H1 (cell line): ENCODE data around the gene SOX6. TPM values are rescaled to one million over a fixed set of nuclear protein-coding genes. Genes with fewer than 3 reads are reported as not detected.

Source experiments
- CTCF ChIA-PET: fragments of 300-600 bp; sonication (Branson Sonifier 250); formaldehyde crosslinking; loops from one replicate; lab custom pipeline; 2021; ENCODE audit not compliant: partially characterized antibody; lab: Charles Lee
- POLR2A ChIA-PET: fragments of 300-600 bp; sonication (Branson Sonifier 250); formaldehyde crosslinking; loops from one replicate; lab custom pipeline; 2021; ENCODE audit warnings: inconsistent platforms; ENCODE audit not compliant: partially characterized antibody; lab: Charles Lee
- DNase-seq, 2 experiments: peaks; one replicate each; pipeline versions ENCODE4 v3.0.0 to v3.0.0-alpha.2; 2010 to 2022; ENCODE audit warnings: low spot score in 2 of 2, low read depth in 1 of 2, mixed read lengths in 1 of 2
- FAIRE-seq: peaks from 2 replicates; lab custom pipeline; 2011; peaks lifted over from hg19 to GRCh38; lab: Jason Lieb, UNC
- H2AFZ ChIP-seq: 2 replicates; pipeline ENCODE4 v1.8.1; 2012; ENCODE audit warnings: low read length, inconsistent platforms
- H2AK5ac ChIP-seq: 2 replicates; pipeline ENCODE4 v1.6.1; 2013; ENCODE audit warnings: low read depth, low read length
- H2BK120ac ChIP-seq: replicated peaks from 2 replicates; pipeline ENCODE3; 2013; ENCODE audit warnings: low read depth, low read length, inconsistent platforms
- H2BK12ac ChIP-seq: 2 replicates; pipeline ENCODE4 v1.6.1; 2013; ENCODE audit warnings: low read depth, low read length
- H2BK15ac ChIP-seq: 2 replicates; pipeline ENCODE4 v1.6.1; 2013; ENCODE audit warnings: low read length
- H2BK20ac ChIP-seq: 2 replicates; pipeline ENCODE4 v1.6.1; 2013; ENCODE audit warnings: low read length
- H2BK5ac ChIP-seq: 2 replicates; pipeline ENCODE4 v1.6.1; 2013; ENCODE audit warnings: low read depth, low read length
- H3K14ac ChIP-seq: 2 replicates; pipeline ENCODE4 v1.6.1; 2013; ENCODE audit warnings: inconsistent platforms; ENCODE audit not compliant: insufficient read length
- H3K18ac ChIP-seq: 2 replicates; pipeline ENCODE4 v1.6.1; 2013; ENCODE audit warnings: low read length; ENCODE audit errors: extremely low read depth
- H3K23ac ChIP-seq: 2 replicates; pipeline ENCODE4 v1.6.1; 2013; ENCODE audit warnings: inconsistent platforms; ENCODE audit not compliant: insufficient read length
- H3K23me2 ChIP-seq: 2 replicates; pipeline ENCODE4 v1.6.1; 2013; ENCODE audit warnings: low read depth, low read length
- H3K27ac ChIP-seq: 2 replicates; pipeline ENCODE4 v1.6.1; 2011; ENCODE audit warnings: low read depth, low read length, inconsistent platforms
- H3K27me3 ChIP-seq, 4 experiments: replicated peaks in 1 of 4; 1 replicate in 1 of 4; 2 replicates in 3 of 4; pipeline versions ENCODE4 v1.6.1 to v1.8.1; 2011 to 2013; ENCODE audit warnings: low read length in 3 of 4, mild to moderate bottlenecking in 3 of 4, inconsistent platforms in 2 of 4, mixed read lengths in 2 of 4, moderate library complexity in 1 of 4; ENCODE audit not compliant: control insufficient read depth in 3 of 4, insufficient read depth in 3 of 4; ENCODE audit errors: extremely low read depth in 1 of 4
- H3K36me3 ChIP-seq, 4 experiments: 2 replicates each; pipeline versions ENCODE4 v1.6.1 to v1.8.1; 2011 to 2013; ENCODE audit warnings: mild to moderate bottlenecking in 4 of 4, low read length in 3 of 4, moderate library complexity in 2 of 4, control low read depth in 1 of 4, inconsistent platforms in 1 of 4; ENCODE audit not compliant: insufficient read depth in 4 of 4, control insufficient read depth in 2 of 4
- H3K4ac ChIP-seq: replicated peaks from 2 replicates; pipeline ENCODE3; 2013; ENCODE audit warnings: low read length, low read depth, mixed read lengths, inconsistent platforms; ENCODE audit not compliant: insufficient read length
- H3K4me1 ChIP-seq, 4 experiments: replicated peaks in 1 of 4; 1 replicate in 1 of 4; 2 replicates in 3 of 4; pipeline versions ENCODE4 v1.6.1 to v1.8.1; 2011 to 2013; ENCODE audit warnings: low read length in 3 of 4, inconsistent platforms in 2 of 4, mixed read lengths in 1 of 4; ENCODE audit not compliant: insufficient read depth in 4 of 4, control insufficient read depth in 3 of 4
- H3K4me2 ChIP-seq, 2 experiments: 2 replicates each; pipeline versions ENCODE4 v1.6.1 to v1.8.1; 2011 to 2013; ENCODE audit warnings: low read depth in 2 of 2, low read length in 2 of 2, control low read depth in 1 of 2, inconsistent platforms in 1 of 2, mild to moderate bottlenecking in 1 of 2; ENCODE audit not compliant: insufficient read depth in 1 of 2
- H3K4me3 ChIP-seq, 4 experiments: fragments of 200-600, 300-600 bp in 1 of 4; sonication (generic), shearing (Covaris generic), sonication (Bioruptor Twin) in 1 of 4; 2 replicates each; pipeline versions ENCODE4 v1.5.1 to v1.8.1; 2011 to 2016; ENCODE audit warnings: low read length in 4 of 4, low read depth in 3 of 4, control low read depth in 2 of 4, inconsistent platforms in 2 of 4, mild to moderate bottlenecking in 2 of 4, mixed read lengths in 1 of 4, moderate library complexity in 1 of 4; ENCODE audit not compliant: insufficient read depth in 2 of 4; ENCODE audit errors: extremely low read depth in 1 of 4
- H3K56ac ChIP-seq: replicated peaks from 2 replicates; pipeline ENCODE3; 2013; ENCODE audit warnings: low read depth, mild to moderate bottlenecking, mixed read lengths, low read length, inconsistent platforms; ENCODE audit not compliant: insufficient read length
- H3K79me1 ChIP-seq: 2 replicates; pipeline ENCODE4 v1.6.1; 2013; ENCODE audit warnings: low read depth, low read length, control low read depth
- H3K79me2 ChIP-seq, 2 experiments: 2 replicates each; pipeline versions ENCODE4 v1.6.1 to v1.8.1; 2012 to 2013; ENCODE audit warnings: low read length in 2 of 2, mild to moderate bottlenecking in 2 of 2, inconsistent platforms in 1 of 2; ENCODE audit not compliant: insufficient read depth in 2 of 2, control insufficient read depth in 1 of 2
- H3K9ac ChIP-seq, 4 experiments: replicated peaks in 1 of 4; 1 replicate in 1 of 4; 2 replicates in 3 of 4; pipeline versions ENCODE4 v1.6.1 to v1.8.1; 2011 to 2013; ENCODE audit warnings: low read depth in 3 of 4, low read length in 3 of 4, control low read depth in 2 of 4, mild to moderate bottlenecking in 2 of 4, moderate library complexity in 2 of 4, inconsistent platforms in 1 of 4; ENCODE audit errors: extremely low read depth in 1 of 4
- H3K9me3 ChIP-seq, 2 experiments: 2 replicates each; pipeline versions ENCODE4 v1.6.1 to v1.8.1; 2012 to 2013; ENCODE audit warnings: mild to moderate bottlenecking in 2 of 2, moderate library complexity in 2 of 2, control low read depth in 1 of 2, inconsistent platforms in 1 of 2, low read depth in 1 of 2, low read length in 1 of 2, mixed read lengths in 1 of 2; ENCODE audit not compliant: insufficient read depth in 2 of 2
- H4K20me1 ChIP-seq, 2 experiments: replicated peaks in 1 of 2; 2 replicates each; pipeline versions ENCODE3 to v1.8.1; 2011 to 2013; ENCODE audit warnings: inconsistent platforms in 2 of 2, low read length in 2 of 2, mild to moderate bottlenecking in 1 of 2; ENCODE audit not compliant: insufficient read depth in 2 of 2, control insufficient read depth in 1 of 2
- H4K5ac ChIP-seq: 2 replicates; pipeline ENCODE4 v1.6.1; 2013; ENCODE audit warnings: low read length, low read depth, mixed read lengths, inconsistent platforms; ENCODE audit not compliant: insufficient read length
- H4K8ac ChIP-seq: 2 replicates; pipeline ENCODE4 v1.8.0; 2013; ENCODE audit warnings: mild to moderate bottlenecking, moderate library complexity, low read length, inconsistent platforms; ENCODE audit not compliant: insufficient read depth; ENCODE audit errors: extremely low read depth
- H4K91ac ChIP-seq: replicated peaks from 2 replicates; pipeline ENCODE3; 2013; ENCODE audit warnings: low read length, mixed read lengths, inconsistent platforms; ENCODE audit not compliant: insufficient read length
- BCL11A ChIP-seq, 2 experiments: IDR thresholded peaks; one replicate each; pipeline ENCODE4 v1.6.1; 2011; ENCODE audit warnings: low read depth in 2 of 2, low read length in 2 of 2, mild to moderate bottlenecking in 2 of 2
- BRCA1 ChIP-seq: IDR thresholded peaks from 2 replicates; pipeline ENCODE4 v1.6.1; 2012; ENCODE audit warnings: low read depth, low read length, improper control_type of control experiment
- CBX8 ChIP-seq: fragments of 300-800, 300-1000 bp; sonication (generic); IDR thresholded peaks from 2 replicates; pipeline ENCODE4 v1.7.1; 2016; ENCODE audit warnings: low read depth, low read length, borderline replicate concordance
- CHD1 ChIP-seq: IDR thresholded peaks from 2 replicates; pipeline ENCODE4 v1.6.1; 2012; ENCODE audit warnings: low read depth, low read length, improper control_type of control experiment
- CREB1 ChIP-seq: IDR thresholded peaks from 2 replicates; pipeline ENCODE4 v1.6.1; 2012; ENCODE audit warnings: inconsistent platforms
- EGR1 ChIP-seq: IDR thresholded peaks from 2 replicates; pipeline ENCODE4 v1.6.1; 2011; ENCODE audit warnings: low read depth, low read length, borderline replicate concordance
- KDM1A ChIP-seq: fragments of 200-600, 300-600 bp; sonication (generic); IDR thresholded peaks from 2 replicates; pipeline ENCODE4 v1.7.1; 2016; ENCODE audit warnings: mild to moderate bottlenecking, low read length, borderline replicate concordance
- NRF1 ChIP-seq: IDR thresholded peaks from 2 replicates; pipeline ENCODE4 v1.6.1; 2011; ENCODE audit warnings: mild to moderate bottlenecking, low read depth, low read length, improper control_type of control experiment
- SP4 ChIP-seq: IDR thresholded peaks from 2 replicates; pipeline ENCODE4 v1.6.1; 2012; ENCODE audit warnings: low read length, inconsistent platforms
- SRF ChIP-seq: IDR thresholded peaks from 2 replicates; pipeline ENCODE4 v1.6.1; 2011; ENCODE audit warnings: mild to moderate bottlenecking, low read depth, low read length, moderate library complexity
- TAF7 ChIP-seq: optimal IDR thresholded peaks from 2 replicates; pipeline ENCODE3; 2011; ENCODE audit warnings: low read depth, mild to moderate bottlenecking, inconsistent platforms, low read length, moderate library complexity, borderline replicate concordance
- TEAD4 ChIP-seq: IDR thresholded peaks from 2 replicates; pipeline ENCODE4 v1.6.1; 2012; ENCODE audit warnings: low read depth, low read length, inconsistent platforms, mixed read lengths
- WGBS, 2 experiments: shearing (Covaris generic) in 1 of 2; methylation state at CpG; one replicate each; pipeline versions ENCODE4 v1.1.6 to v1.1.7; 2013 to 2015; ENCODE audit warnings: low lambda C conversion rate in 2 of 2, mixed read lengths in 2 of 2, inconsistent platforms in 1 of 2, low coverage in 1 of 2, missing lambda C conversion rate in 1 of 2; ENCODE audit not compliant: insufficient replicate concordance in 2 of 2, insufficient coverage in 1 of 2, insufficient read length in 1 of 2; ENCODE audit errors: extremely low coverage in 1 of 2, missing lambda C conversion rate in 1 of 2; 5-methylcytosine and 5-hydroxymethylcytosine counted together
- polyA plus RNA-seq, 7 experiments: library from polyadenylated mRNA; depleted of rRNA in 3 of 7; stranded (reverse) in 5 of 7; unstranded in 2 of 7; fragments of >200 nt in 5 of 7; fragments of 200-250 nt in 2 of 7; gene quantifications; 1 replicate in 5 of 7; 2 replicates in 1 of 7; 4 replicates in 1 of 7; pipeline versions ENCODE4 v1.2.1 to v1.2.3, GENCODE V29; 2011 to 2013; ENCODE audit warnings: missing spikeins in 2 of 7, mixed read lengths in 2 of 7
- total RNA-seq: library from RNA; stranded (reverse); fragmentation: NEBNext Ultra II Directional; extraction: Animal tissue kit (Norgen Biotek cat#: 25700); gene quantifications from 2 replicates; pipeline ENCODE4 v1.2.1, GENCODE V29; 2021

Gene SOX6
- total and polyA plus RNA-seq, 2 of the 8 experiments (the other 6 are each of a cell fraction or from before 2014, with no cell fraction given) = 0.09 TPM; not detected in 1

DNA sequence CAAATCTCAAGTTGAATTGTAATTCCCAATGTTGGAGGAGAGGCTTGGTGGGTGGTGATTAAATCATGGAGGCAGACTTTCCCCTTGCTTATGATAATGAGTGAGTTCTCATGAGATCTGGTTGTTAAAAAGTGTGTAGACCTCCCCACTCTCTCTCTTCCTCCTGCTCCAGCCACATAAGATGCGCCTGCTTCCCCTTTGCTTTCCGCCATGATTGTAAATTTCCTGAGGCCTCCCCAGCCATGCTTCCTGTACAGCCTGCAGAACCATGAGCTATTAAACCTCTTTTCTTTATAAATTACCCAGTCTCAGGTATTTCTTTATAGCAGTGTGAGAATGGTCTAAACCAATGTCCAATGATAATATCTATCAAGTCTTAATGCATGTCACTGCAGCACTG is 34.2 kb downstream of the SOX6 start:
- no peaks in the 10 kb centered on the region for H3K79me2 ChIP-seq
- H3K36me3 ChIP-seq = no peaks in the 10 kb centered on the region
- H2BK12ac ChIP-seq = no peak overlapping the region
- H3K9ac ChIP-seq = no peak overlapping the region
- H3K27ac ChIP-seq = no peak overlapping the region
- H3K23me2 ChIP-seq = no peaks in the 10 kb centered on the region
- 77% methylated on average over 2 of the region's 2 CpGs; no CpG with 5 or more reads in 1 of the 2 experiments for WGBS, 2 experiments
- H2BK5ac ChIP-seq = no peak overlapping the region
- no peak overlapping the region for H2AFZ ChIP-seq
- no peak overlapping the region for H3K56ac ChIP-seq
- H3K18ac ChIP-seq = no peak overlapping the region
- H3K4me1 ChIP-seq = no peaks in the 10 kb centered on the region
- POLR2A ChIA-PET = no interaction called here
- no peak overlapping the region for H3K4me3 ChIP-seq
- H4K20me1 ChIP-seq = no peaks in the 10 kb centered on the region
- H4K5ac ChIP-seq = no peak overlapping the region
- peaks cover 0 to 2% (median 0%) of the 10 kb centered on the region in 4 experiments; a peak in 1 of 7 replicates for H3K27me3 ChIP-seq
- no peaks in the 10 kb centered on the region for H3K9me3 ChIP-seq
- H3K4ac ChIP-seq = no peak overlapping the region
- no peak for FAIRE-seq
- no peak overlapping the region for H2BK20ac ChIP-seq
- no peak overlapping the region for H2AK5ac ChIP-seq
- no peak overlapping the region for H2BK120ac ChIP-seq
- H4K91ac ChIP-seq = no peak overlapping the region
- H3K4me2 ChIP-seq = no peak overlapping the region
- CTCF ChIA-PET = no interaction called here
- H4K8ac ChIP-seq = no peak overlapping the region
- no peaks in the 10 kb centered on the region for H3K79me1 ChIP-seq
- no peak overlapping the region for H3K23ac ChIP-seq
- no peak for DNase-seq
- no peak overlapping the region for H3K14ac ChIP-seq
- no peak overlapping the region for H2BK15ac ChIP-seq
- TF ChIP-seq EGR1 (no peak), CHD1 (no peak), TEAD4 (no peak), KDM1A (no peak), NRF1 (no peak), TAF7 (no peak), SP4 (no peak), CREB1 (no peak), CBX8 (no peak), BRCA1 (no peak), SRF (no peak), BCL11A (IDR thresholded peaks at IDR 0.05; ENCODE audit: low read depth in 2 of 2, low read length in 2 of 2) (no peak)
